SIG-M5 treated with dmso at 0.1 percent for 504 hours (cell line): ENCODE measurements around the gene MCRIP1.

Experiments used
- DNase-seq: peaks from one replicate; lab custom pipeline; 2025; ENCODE audit not compliant: unreplicated experiment; lab: John Stamatoyannopoulos, UW

Gene MCRIP1

DNA sequence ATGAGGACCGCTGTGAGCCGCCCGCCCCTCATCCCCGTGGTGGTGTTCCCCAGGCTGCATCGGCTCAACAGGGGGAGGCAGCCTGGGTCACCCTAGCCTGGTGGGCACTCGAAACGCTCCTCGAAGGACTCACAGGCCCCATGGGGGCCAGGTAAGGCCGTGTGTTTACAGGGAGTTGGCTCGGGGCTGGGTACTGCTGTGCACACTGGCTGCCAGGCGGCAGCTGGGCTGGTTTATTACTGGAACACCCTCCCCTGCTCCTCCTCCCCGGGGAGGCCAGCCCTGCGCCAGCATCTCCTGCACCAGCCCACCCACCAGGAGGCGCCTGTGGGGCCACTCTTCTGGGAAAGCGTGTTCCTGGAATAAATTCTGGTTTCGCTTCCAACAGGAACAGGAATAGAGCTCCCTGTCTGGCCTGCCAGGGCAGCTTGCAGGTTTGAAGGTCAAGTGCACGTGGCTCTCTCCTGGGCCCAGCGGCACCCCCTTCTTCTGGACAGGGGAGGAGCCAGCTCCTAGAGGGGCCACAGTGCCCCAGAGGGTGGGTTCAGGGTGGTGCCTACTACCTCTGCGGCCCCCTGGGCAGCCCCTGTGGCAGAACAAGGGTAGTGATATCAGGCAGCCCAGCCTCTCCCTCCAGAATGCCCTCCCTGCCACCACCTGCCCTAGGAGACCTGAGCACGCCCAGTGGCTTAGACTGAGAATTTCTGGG, 11.3 kb downstream of the MCRIP1 start:
- peak; percentile 62 for DNase-seq

DNA sequence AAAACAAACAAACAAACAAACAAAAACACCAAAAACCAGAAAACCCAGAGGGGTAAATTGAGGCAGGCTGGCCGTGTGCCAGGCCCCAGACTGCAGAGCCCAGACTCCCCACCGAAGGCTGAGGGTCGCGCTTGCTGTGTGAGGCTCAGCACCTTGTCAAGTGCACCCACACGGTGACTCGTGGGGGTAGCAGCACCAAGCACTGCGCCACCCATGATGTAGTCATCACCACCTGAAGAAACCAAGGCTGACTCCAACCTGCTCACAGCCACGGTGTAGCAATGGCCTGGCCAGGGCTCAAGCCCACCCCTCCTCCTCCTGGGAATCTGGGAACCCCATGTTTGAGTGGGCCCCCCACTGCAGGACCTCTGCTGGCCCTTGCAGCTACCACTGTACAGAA, 11.9 kb downstream of the MCRIP1 start:
- no peak for DNase-seq

DNA sequence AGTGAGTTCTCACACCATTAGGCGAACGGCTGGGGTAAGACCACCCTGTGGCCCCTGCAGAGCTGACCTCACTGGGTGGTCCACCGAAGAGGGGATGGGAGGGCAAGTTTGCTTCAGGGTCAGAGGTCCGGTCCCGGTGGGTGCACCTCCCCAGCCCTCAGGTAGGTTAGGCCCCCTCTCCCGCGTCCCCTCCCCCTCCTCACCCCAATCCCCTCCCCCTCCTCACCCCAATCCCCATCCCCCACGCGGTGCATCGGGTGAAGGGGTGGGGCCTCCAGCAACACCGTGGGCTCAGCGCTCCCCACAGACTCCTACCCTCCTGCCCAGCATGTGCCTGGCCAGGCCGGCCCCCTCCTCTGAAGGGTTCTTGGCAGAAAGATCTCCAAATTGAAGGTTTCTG, 13.4 kb downstream of the MCRIP1 start:
- no peak for DNase-seq

DNA sequence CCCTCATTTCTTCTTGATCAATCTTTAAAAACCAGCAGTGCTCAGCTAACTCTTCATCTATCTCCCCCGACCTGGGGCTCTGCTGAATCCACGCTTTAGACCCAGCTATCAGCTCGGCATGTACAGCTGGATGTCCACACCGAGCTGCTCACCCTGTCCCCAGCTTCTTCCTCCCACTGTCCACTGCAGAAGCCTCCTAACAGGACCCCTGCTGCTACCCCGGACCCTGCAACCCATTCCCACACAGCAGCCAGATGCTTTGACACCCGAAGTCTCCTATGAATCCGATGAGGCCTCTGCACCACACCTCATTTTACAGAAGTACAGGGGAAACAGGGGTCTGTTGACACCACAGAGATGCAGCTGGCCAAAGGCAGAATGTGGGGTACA, 15.3 kb downstream of the MCRIP1 start:
- no peak for DNase-seq

DNA sequence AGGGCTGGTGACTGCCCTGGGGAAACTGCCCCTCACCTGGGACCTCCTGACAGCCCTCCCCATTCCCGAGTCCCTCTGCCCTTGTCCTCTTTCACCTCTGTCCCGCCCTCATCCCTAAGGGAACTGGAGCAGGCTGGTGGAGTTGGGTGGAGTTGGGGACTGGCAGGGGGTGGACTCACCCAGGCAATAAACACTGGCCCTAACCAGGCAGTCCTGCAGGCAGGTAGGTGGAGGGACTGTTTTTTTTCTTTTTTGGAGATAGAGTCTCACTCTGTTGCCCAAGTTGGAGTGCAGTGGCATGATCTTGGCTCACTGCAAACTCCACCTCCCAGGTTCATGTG, 17.5 kb downstream of the MCRIP1 start:
- no peak for DNase-seq

DNA sequence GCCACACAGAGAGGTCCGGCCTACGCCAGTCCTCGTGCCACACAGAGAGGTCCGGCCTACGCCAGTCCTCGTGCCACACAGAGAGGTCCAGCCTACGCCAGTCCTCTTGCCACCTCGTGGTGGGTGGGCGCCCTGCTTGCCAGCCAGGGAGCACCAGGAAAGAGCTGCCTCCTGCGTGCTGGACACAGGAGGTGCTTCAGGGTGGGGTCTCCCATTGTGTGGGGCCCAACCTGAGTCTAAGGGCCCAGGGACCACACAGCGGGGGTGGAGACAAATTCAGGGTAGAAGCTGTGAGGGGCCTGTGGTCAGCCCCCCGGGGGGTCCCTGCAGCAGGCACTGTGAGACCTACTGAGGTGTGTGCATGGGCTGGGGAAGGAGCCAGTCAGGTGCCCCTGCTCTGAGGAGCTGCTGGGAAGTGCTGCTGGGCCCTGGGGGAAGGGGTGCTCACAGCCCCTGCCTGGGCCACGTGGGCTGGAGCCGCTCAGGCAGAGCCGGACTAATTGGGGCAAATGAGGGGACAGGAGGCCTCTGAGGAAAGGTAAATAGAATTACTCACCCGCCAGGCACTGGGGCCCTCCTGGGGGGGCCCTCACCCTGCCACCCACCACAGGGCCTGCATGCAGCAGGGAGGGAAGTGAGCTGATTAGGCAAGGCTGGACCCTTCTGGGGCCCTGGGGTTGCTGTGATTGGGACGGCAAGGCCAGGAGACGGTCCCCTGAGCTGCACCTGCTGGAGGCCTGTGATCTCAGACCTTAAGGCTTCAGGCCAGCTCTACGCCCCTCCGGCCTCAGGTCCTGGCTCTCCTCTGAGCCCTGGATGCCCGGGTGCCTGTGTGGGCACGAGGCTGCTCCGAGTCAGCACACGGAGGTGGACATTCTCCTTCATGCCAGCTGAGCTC, 18.1 kb downstream of the MCRIP1 start:
- no peak for DNase-seq

DNA sequence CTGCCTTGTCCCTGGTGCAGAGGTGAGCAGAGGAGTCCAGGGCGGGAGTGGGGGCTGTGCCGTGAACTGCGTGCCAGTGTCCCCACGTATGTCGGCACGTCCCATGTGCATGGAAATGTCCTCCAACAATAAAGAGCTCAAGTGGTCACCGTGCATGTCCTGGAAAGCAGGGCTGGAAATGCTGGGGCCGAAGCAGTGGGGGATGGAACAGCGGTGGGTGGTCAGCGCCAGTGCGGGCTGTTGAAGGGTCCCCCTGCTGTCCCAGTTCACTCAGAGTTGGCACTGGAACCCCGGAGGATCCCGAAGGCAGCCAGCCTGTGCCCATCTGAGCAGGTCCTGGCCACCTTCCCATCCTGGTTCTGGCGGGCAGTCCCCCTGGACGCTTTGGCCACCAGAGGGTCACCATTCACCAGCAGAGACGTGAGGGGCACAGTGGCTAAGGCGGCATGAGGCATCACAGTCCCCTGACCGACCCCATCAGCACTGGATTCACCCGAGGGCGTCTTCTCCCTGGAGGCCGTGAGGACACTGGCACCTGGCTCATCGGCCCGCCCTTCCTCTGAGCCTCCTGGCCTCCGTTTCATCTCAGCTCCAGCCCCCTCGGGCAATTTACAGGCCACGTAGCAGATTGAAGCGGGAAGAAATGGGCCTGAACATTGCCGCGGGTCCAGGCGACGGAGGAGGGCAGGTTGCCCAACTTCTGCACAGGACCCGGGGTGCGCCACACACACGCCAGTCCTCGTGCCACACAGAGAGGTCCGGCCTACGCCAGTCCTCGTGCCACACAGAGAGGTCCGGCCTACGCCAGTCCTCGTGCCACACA, 19.0 kb downstream of the MCRIP1 start:
- DNase-seq: no peak

DNA sequence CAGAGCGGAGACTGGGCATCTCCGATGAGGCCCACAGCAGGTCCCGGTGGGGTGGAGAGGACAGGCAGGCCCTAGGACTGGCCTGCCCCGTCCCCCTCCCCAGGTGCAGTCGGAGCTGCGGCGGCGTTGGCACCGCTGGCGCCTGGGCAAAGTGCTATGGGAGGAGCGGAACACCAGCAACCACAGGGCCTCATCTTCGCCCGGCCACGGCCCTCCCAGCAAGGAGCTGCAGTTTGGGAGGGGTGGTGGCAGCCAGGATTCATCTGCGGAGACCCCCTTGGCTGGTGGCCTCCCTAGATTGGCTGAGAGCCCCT, 19.8 kb downstream of the MCRIP1 start:
- no peak for DNase-seq

DNA sequence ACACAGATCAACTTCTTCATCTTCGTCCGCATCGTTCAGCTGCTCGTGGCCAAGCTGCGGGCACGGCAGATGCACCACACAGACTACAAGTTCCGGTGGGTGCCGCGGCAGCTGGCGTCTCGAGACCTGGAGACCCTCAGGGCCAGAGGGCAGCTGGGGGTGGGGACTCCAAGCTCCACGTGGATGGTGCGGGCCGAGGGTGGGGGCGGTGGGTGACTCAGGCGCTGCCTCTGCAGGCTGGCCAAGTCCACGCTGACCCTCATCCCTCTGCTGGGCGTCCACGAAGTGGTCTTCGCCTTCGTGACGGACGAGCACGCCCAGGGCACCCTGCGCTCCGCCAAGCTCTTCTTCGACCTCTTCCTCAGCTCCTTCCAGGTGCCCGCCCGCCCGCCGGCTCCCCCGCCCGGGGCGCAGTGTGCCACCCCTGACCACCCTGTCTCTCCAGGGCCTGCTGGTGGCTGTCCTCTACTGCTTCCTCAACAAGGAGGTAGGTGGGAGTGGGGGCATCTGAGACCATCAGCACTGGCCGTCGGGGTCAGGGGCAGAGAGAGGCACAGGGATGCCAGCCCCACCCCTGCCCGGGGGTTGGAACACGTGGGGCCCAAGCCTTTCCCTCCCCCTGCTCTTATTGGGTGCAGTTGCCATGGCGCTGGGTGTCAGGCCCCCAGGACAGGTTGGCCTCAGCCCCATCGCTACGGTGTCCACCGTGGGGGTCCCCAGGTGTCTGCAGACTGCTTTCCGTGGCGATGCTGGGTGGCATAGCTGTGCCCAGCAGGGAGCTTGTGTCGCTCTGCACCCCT, 20.3 kb downstream of the MCRIP1 start:
- no peak for DNase-seq

DNA sequence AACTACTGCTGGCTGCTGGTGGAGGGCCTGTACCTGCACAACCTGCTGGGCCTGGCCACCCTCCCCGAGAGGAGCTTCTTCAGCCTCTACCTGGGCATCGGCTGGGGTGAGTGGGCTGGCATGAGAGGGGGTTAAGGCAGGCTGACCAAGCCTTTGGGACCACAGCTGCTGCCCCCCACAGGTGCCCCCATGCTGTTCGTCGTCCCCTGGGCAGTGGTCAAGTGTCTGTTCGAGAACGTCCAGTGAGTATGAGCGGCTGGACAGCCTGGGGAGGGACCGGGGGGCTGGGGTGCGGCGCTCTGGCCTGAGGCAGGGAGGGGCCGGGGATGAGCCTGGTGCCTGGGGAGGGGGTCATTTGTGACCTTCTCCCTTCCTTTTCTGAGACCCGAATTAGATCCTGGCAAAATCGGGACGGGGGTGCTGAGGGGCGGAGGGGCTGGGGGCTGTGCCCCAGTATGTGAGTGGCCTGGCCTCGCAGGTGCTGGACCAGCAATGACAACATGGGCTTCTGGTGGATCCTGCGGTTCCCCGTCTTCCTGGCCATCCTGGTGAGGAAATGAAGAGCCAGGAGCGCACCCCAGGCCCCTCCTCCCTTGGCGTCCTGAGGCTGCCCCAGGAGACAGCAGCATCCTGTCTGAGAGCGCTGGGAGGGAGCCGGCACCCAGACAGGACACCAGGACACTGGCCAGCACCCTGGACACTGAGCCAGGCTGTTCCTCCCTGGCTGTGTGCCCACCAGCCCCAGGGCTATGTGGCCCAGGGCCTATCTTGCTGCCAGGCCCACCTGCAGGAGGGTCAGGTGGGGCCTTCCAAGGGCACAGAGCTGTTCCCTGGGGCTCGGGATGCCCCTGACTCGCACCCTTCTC, 21.2 kb downstream of the MCRIP1 start:
- DNase-seq: no peak

DNA sequence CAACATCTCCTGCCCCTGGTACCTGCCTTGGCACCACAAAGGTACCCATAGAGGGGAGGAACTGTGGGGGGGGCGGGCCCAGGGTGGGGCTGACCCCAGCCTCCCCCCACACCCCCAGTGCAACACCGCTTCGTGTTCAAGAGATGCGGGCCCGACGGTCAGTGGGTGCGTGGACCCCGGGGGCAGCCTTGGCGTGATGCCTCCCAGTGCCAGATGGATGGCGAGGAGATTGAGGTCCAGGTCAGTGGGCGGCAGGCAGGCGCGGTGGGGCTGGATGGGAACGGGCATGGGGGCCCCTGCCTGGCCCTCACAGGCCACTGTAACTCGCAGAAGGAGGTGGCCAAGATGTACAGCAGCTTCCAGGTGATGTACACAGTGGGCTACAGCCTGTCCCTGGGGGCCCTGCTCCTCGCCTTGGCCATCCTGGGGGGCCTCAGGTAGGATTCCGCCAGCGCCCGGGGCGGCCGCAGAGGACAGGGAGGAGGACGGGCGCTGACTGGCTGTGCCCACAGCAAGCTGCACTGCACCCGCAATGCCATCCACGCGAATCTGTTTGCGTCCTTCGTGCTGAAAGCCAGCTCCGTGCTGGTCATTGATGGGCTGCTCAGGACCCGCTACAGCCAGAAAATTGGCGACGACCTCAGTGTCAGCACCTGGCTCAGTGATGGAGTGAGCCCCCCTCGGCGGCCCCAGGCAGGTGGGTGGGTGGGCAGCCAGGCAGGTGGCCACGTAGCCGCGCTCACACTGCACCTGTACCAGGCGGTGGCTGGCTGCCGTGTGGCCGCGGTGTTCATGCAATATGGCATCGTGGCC, 22.0 kb downstream of the MCRIP1 start:
- DNase-seq: no peak

DNA sequence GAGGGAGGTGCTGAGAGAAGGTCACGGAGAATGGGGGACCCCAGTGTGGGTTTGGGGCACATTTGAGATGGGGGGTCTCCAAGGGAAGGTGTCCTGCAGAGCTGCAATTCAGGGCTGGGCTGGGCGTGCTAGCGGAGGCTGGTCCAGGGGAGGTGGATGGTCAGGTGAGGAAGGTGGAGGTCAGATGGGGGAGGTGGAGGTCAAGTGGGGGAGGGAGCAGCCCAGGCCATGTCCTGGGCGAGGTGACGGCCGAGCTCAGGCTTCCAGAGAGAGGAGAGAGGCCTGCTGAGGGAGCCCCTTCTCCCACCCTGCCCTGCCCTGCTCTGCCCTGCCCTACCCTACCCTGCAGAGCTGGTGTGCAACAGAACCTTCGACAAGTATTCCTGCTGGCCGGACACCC, 22.6 kb downstream of the MCRIP1 start:
- DNase-seq: no peak

DNA sequence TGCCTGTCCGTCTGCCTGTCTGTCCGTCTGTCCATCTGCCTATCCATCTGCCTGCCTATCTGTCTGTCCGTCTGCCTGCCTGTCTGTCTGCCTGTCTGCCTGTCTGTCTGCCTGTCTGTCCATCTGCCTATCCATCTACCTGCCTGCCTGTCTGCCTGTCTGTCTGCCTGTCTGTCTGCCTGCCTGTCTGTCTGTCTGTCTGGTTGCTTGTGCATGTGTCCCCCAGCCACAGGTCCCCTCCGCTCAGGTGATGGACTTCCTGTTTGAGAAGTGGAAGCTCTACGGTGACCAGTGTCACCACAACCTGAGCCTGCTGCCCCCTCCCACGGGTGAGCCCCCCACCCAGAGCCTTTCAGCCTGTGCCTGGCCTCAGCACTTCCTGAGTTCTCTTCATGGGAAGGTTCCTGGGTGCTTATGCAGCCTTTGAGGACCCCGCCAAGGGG, 23.5 kb downstream of the MCRIP1 start:
- no peak for DNase-seq

DNA sequence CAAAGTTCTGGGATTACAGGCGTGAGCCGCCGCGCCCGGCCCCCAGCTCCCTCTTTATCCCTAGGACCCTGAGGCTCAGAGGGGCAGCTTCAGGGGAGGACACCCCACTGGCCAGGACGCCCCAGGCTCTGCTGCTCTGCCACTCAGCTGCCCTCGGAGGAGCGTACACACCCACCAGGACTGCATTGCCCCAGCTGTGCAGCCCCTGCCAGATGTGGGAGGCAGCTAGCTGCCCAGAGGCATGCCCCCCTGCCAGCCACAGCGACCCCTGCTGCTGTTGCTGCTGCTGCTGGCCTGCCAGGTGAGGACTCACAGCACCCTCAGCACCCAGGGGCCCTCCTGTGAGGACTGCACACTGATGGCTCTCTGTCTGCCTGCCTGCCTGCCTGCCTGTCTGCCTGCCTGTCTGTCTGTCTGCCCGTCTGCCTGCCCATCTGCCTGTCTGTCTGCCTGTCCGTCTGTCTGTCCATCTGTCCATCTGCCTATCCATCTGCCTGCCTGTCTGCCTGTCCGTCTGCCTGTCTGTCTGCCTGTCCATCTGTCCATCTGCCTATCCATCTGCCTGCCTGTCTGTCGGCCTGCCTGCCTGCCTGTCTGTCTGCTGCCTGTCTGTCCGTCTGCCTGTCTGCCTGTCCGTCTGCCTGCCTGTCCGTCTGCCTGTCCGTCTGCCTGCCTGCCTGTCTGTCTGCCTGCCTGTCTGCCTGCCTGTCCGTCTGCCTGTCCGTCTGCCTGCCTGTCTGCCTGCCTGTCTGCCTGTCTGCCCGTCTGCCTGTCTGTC, 24.1 kb downstream of the MCRIP1 start:
- no peak for DNase-seq

DNA sequence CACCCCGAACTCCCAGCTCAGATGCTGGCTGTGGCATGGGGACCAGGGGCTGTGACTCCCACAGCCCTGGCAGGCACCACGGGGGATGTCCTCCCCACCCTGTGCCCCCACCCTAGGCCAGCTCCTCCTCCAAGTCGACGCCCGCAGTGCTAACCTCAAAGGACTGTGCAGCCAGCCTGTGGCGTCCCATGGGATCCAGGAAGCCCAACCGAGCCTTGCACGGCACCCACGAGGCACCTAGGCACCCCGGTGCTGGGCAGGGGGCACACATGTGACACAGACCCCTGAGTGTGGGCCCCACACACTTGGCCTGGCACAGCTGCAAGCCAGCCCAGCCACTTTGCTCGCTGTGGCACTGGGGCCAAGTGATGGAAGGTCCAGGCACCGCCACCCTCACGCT, 25.3 kb downstream of the MCRIP1 start:
- DNase-seq: no peak

DNA sequence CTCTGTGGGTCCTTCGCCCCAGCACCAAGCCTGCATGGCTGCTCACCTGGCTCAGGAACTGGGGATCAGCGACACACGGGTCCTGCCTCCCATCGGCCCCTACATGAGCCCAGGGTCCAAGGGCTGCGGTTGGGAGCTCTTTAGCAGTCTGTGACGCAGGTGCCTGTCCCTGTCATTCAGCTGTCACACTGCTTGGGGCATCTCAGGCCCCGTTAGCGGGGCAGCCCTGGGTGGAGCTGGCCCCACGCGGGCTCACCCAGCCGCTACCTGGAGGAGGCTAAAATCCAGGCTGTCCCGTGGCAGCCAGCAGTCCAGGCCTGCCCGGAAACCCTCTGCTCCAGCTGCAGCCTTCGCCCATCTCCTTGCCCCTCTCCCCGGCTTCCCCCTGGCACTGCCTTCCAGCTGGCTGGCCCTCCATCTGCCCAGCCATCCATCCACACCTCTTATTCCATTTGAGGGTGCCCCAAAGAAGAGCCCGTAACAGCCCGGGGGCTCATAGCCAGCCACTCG, 25.8 kb downstream of the MCRIP1 start:
- DNase-seq: no peak

DNA sequence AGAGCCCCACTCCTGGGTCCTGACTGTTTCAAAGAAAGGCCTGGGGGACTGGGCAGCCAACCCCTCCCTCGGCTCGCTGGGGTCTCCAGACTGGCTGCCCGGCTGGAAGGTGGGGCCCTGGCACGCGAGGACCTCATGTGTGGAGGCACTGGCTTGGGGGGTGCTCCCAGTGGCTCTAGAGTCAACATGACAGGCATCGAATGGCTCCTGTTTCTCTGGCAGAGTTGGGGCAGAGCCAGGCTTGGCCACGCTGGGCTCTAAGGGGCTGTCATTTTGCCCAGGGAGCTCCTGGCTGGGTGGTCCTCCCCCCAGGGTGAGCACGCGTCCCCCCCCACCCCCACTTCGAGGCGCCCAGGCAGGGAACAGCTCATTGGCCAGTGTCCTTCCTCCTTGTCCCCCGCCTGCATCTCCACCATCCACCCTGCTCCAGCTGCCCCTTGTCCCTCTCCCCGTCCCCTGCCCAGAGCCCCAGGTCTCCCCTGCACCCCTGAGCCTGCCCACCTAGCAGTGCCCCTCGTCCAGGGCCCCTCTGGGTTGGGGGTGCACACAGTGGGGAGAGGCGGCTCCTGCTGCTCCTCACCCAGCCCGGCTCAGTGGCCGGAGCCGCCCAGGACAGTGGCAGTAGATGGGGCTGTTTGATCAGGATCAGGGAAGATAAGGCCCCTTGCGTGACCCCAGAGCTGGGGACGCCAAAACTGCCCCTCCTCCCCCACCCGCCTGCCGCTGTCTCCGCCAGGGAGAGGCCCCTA, 26.5 kb downstream of the MCRIP1 start:
- no peak for DNase-seq
